ENCODE measurements around the gene SV2B. TPM values are rescaled to one million over a fixed set of nuclear protein-coding genes. Genes with fewer than 3 reads are reported as not detected.

The SV2B gene
- total RNA-seq, 2 experiments from 2014 or later, result not detected

- no peaks in the 10 kb centered on the region for H3K36me3 ChIP-seq (ENCODE audit: insufficient read depth, low read length)
- intact Hi-C loops (cut with DNase I, micrococcal nuclease), result no loop called here
- no peaks in the 10 kb centered on the region for H3K36me3 Mint-ChIP-seq (ENCODE audit: low read depth)
These were observed 235.6 kb downstream of the SV2B start for GRCh38 chr15:91335702-91336101.

GRCh38 chr15:91336687-91337086 lies 236.6 kb downstream of the SV2B start:
- peak in 1 of 14 experiments; percentile 42 for DNase-seq
- no peak overlapping the region for H3K4me3 ChIP-seq (ENCODE audit: low read length)
- TF ChIP-seq CTCF (IDR thresholded peaks at IDR 0.05), result no peak

More at GRCh38 chr15:91335702-91336101, 235.6 kb downstream of the SV2B start:
- H3K27ac ChIP-seq (ENCODE audit: low read depth in 1 of 2, low read length in 2 of 2), result no peak overlapping the region
- H3K4me1 ChIP-seq (ENCODE audit: insufficient read depth, low read length), result peaks cover 10% of the 10 kb centered on the region
- ChIA-PET CTCF (no interaction called here), POLR2A (no interaction called here)
- DNase-seq (no peak), ATAC-seq (ENCODE audit: poor library complexity) (no peak)
- H3K9me3 ChIP-seq (ENCODE audit: control insufficient read depth in 1 of 2, insufficient read depth in 1 of 2, low read length in 2 of 2), result no peaks in the 10 kb centered on the region
- no peak for TF ChIP-seq CTCF (IDR thresholded peaks at IDR 0.05)
- H3K4me3 ChIP-seq (ENCODE audit: low read length), result no peak overlapping the region
- H3K9me3 Mint-ChIP-seq, result no peaks in the 10 kb centered on the region
- no peak overlapping the region for H3K27ac Mint-ChIP-seq
- no peak overlapping the region for H3K4me3 Mint-ChIP-seq
- H3K27me3 ChIP-seq (ENCODE audit: control insufficient read depth in 1 of 2, insufficient read depth in 2 of 2, low read length in 2 of 2), result no peaks in the 10 kb centered on the region
- peaks cover 21% of the 10 kb centered on the region for H3K4me1 Mint-ChIP-seq (ENCODE audit: low read depth)
- H3K27me3 Mint-ChIP-seq, result peaks cover 4% of the 10 kb centered on the region

GRCh38 chr15:91338766-91339165 lies 238.7 kb downstream of the SV2B start:
- no peak for TF ChIP-seq CTCF (IDR thresholded peaks at IDR 0.05)
- CTCF ChIA-PET, result no interaction called here
- peak in 1 of 14 experiments; percentile 20 for DNase-seq

More at GRCh38 chr15:91336687-91337086, 236.6 kb downstream of the SV2B start:
- ATAC-seq (ENCODE audit: poor library complexity), result no peak
- Histone ChIP-seq H3K4me1 (ENCODE audit: insufficient read depth, low read length) (peaks cover 10% of the 10 kb centered on the region), H3K9me3 (ENCODE audit: control insufficient read depth in 1 of 2, insufficient read depth in 1 of 2, low read length in 2 of 2) (no peaks in the 10 kb centered on the region), H3K27ac (ENCODE audit: low read depth in 1 of 2, low read length in 2 of 2) (no peak overlapping the region), H3K36me3 (ENCODE audit: insufficient read depth, low read length) (no peaks in the 10 kb centered on the region), H3K27me3 (ENCODE audit: control insufficient read depth in 1 of 2, insufficient read depth in 2 of 2, low read length in 2 of 2) (no peaks in the 10 kb centered on the region)
- no peak overlapping the region for H3K27ac Mint-ChIP-seq
- no peaks in the 10 kb centered on the region for H3K9me3 Mint-ChIP-seq
- CTCF ChIA-PET, result no interaction called here
- H3K36me3 Mint-ChIP-seq (ENCODE audit: low read depth), result no peaks in the 10 kb centered on the region
- no peak overlapping the region for H3K4me3 Mint-ChIP-seq
- H3K4me1 Mint-ChIP-seq (ENCODE audit: low read depth), result peaks cover 16% of the 10 kb centered on the region
- intact Hi-C loops (cut with DNase I, micrococcal nuclease), result no loop called here
- peaks cover 4% of the 10 kb centered on the region for H3K27me3 Mint-ChIP-seq
- POLR2A ChIA-PET, result no interaction called here

More at GRCh38 chr15:91338766-91339165, 238.7 kb downstream of the SV2B start:
- POLR2A ChIA-PET, result no interaction called here
- Histone ChIP-seq H3K9me3 (ENCODE audit: control insufficient read depth in 1 of 2, insufficient read depth in 1 of 2, low read length in 2 of 2) (no peaks in the 10 kb centered on the region), H3K36me3 (ENCODE audit: insufficient read depth, low read length) (no peaks in the 10 kb centered on the region), H3K4me1 (ENCODE audit: insufficient read depth, low read length) (peaks cover 10% of the 10 kb centered on the region), H3K27ac (ENCODE audit: low read depth in 1 of 2, low read length in 2 of 2) (no peak overlapping the region), H3K4me3 (ENCODE audit: low read length) (no peak overlapping the region), H3K27me3 (ENCODE audit: control insufficient read depth in 1 of 2, insufficient read depth in 2 of 2, low read length in 2 of 2) (no peaks in the 10 kb centered on the region)
- no peak for ATAC-seq (ENCODE audit: poor library complexity)
- Mint-ChIP-seq H3K4me1 (ENCODE audit: low read depth) (peaks cover 20% of the 10 kb centered on the region), H3K36me3 (ENCODE audit: low read depth) (no peaks in the 10 kb centered on the region), H3K27me3 (peaks cover 9% of the 10 kb centered on the region), H3K27ac (no peak overlapping the region), H3K9me3 (no peaks in the 10 kb centered on the region), H3K4me3 (no peak overlapping the region)
- intact Hi-C loops (cut with DNase I, micrococcal nuclease), result no loop called here

All from CD4-positive, alpha-beta T cell (primary cell).